ENCODE results near the gene IRX4. TPM values are rescaled to one million over a fixed set of nuclear protein-coding genes. Genes with fewer than 3 reads are reported as not detected.
"Not testable (repeated sequence)": the region's sequence is repeated elsewhere in the genome, so short reads cannot be mapped to it uniquely, and the experiment has no call there.

Gene IRX4
- total RNA-seq, 1 donor from 2014 or later = not detected

- DNase-seq (ENCODE audit: low spot score) = no peak
Observed at GRCh38 chr5:1879292-1880263, 3.1 kb downstream of the IRX4 start.

- DNase-seq (ENCODE audit: low spot score) = no peak
Observed at GRCh38 chr5:1878050-1878849, 4.5 kb downstream of the IRX4 start.

GRCh38 chr5:1877103-1878049, 5.3 kb downstream of the IRX4 start:
- DNase-seq (ENCODE audit: low spot score) = no peak

- DNase-seq (ENCODE audit: low spot score) = no peak
Observed at GRCh38 chr5:1876660-1877064, 6.1 kb downstream of the IRX4 start.

GRCh38 chr5:1875843-1876659, 6.7 kb downstream of the IRX4 start:
- DNase-seq (ENCODE audit: low spot score) = no peak

GRCh38 chr5:1875281-1875842, 7.4 kb downstream of the IRX4 start:
- no peak for DNase-seq (ENCODE audit: low spot score)

GRCh38 chr5:1874771-1875220, 7.9 kb downstream of the IRX4 start:
- DNase-seq (ENCODE audit: low spot score) = no peak

- no peak for DNase-seq (ENCODE audit: low spot score)
Observed at GRCh38 chr5:1874348-1874747, 8.4 kb downstream of the IRX4 start.

GRCh38 chr5:1873243-1873959, 9.3 kb downstream of the IRX4 start:
- DNase-seq (ENCODE audit: low spot score) = no peak

- no peak for DNase-seq (ENCODE audit: low spot score)
Observed at GRCh38 chr5:1871441-1871840, 11.3 kb downstream of the IRX4 start.

GRCh38 chr5:1870435-1871272, 12.1 kb downstream of the IRX4 start:
- not testable (repeated sequence) for DNase-seq (ENCODE audit: low spot score)

GRCh38 chr5:1868886-1869475, 13.7 kb downstream of the IRX4 start:
- DNase-seq (ENCODE audit: low spot score) = no peak

- DNase-seq (ENCODE audit: low spot score) = no peak
Observed at GRCh38 chr5:1867815-1868143, 14.9 kb downstream of the IRX4 start.

GRCh38 chr5:1867114-1867814, 15.5 kb downstream of the IRX4 start:
- DNase-seq (ENCODE audit: low spot score) = no peak

- no peak for DNase-seq (ENCODE audit: low spot score)
Observed at GRCh38 chr5:1865948-1866347, 16.8 kb downstream of the IRX4 start.

- DNase-seq (ENCODE audit: low spot score) = no peak
Observed at GRCh38 chr5:1865486-1865885, 17.2 kb downstream of the IRX4 start.

GRCh38 chr5:1864896-1865440, 17.8 kb downstream of the IRX4 start:
- no peak for DNase-seq (ENCODE audit: low spot score)
